Activated T-cell treated with anti-CD3 and anti-CD28 coated beads, Interleukin-2, amount 50 U/mL, for 4 hours (primary cell): ENCODE measurements around the gene HS2ST1. TPM values are rescaled to one million over a fixed set of nuclear protein-coding genes. Genes with fewer than 3 reads are reported as not detected.
"Not testable (repeated sequence)": the region's sequence is repeated elsewhere in the genome, so short reads cannot be mapped to it uniquely, and the experiment has no call there.

ENCODE experiments used
- ATAC-seq, 2 donors: fragments of 200-7000 bp; cut with Tn5 transposase; one replicate each; pipeline ENCODE4 v1.10.0; 2021
- DNase-seq: peaks from one replicate; pipeline ENCODE4 v3.0.0-alpha.2; 2020
- H3K27me3 Mint-ChIP-seq: one replicate; pipeline ENCODE4 v1.8.0; 2021; ENCODE audit warnings: low read depth, mixed read lengths
- H3K36me3 Mint-ChIP-seq: one replicate; pipeline ENCODE4 v1.8.0; 2022; ENCODE audit warnings: mixed read lengths; ENCODE audit not compliant: insufficient read depth
- H3K4me1 Mint-ChIP-seq: one replicate; pipeline ENCODE4 v1.8.0; 2021; ENCODE audit warnings: low read depth, mixed read lengths
- H3K4me3 Mint-ChIP-seq: one replicate; pipeline ENCODE4 v1.8.0; 2021; ENCODE audit warnings: mild to moderate bottlenecking, moderate library complexity, mixed read lengths
- H3K9me3 Mint-ChIP-seq: one replicate; pipeline ENCODE4 v1.8.0; 2021; ENCODE audit warnings: mixed read lengths
- total RNA-seq, 3 donors: library from RNA; stranded (reverse); gene quantifications; one replicate each; pipeline ENCODE4 v1.2.1, GENCODE V29; 2021

Gene HS2ST1
- total RNA-seq, 3 donors from 2014 or later: 15.0 to 18.0 (median 16.3) TPM

- H3K36me3 Mint-ChIP-seq: no peaks in the 10 kb centered on the region
- no peaks in the 10 kb centered on the region for H3K27me3 Mint-ChIP-seq
- peaks cover 6% of the 10 kb centered on the region for H3K4me1 Mint-ChIP-seq
- ATAC-seq (no peak), DNase-seq (no peak)
- H3K4me3 Mint-ChIP-seq: no peak overlapping the region
- no peaks in the 10 kb centered on the region for H3K9me3 Mint-ChIP-seq
These were observed 25.0 kb downstream of the HS2ST1 start for GRCh38 chr1:86939406-86939805.

DNA sequence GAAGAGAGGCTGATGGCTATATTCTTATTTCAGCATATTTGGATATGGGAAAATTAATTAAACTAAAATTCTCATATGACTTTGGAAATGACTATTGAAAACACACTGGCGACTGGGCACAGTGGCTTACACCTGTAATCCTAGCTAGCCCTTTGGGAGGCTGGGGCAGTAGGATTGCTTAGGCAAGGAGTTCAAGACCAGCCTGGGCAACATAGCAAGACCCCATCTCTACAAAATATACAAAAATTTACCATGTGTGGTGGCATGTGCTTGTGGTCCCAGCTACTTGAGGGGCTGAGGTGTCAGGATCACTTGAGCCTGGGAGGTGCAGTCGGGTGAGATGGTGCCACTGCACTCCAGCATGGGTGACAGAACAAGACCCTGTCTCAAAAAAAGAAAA is 26.2 kb downstream of the HS2ST1 start:
- H3K27me3 Mint-ChIP-seq: no peaks in the 10 kb centered on the region
- H3K4me1 Mint-ChIP-seq: peaks cover 6% of the 10 kb centered on the region
- ATAC-seq (no peak), DNase-seq (no peak)
- no peak overlapping the region for H3K4me3 Mint-ChIP-seq
- no peaks in the 10 kb centered on the region for H3K9me3 Mint-ChIP-seq
- H3K36me3 Mint-ChIP-seq: no peaks in the 10 kb centered on the region

- no peaks in the 10 kb centered on the region for H3K27me3 Mint-ChIP-seq
- peaks cover 6% of the 10 kb centered on the region for H3K4me1 Mint-ChIP-seq
- no peaks in the 10 kb centered on the region for H3K36me3 Mint-ChIP-seq
- H3K9me3 Mint-ChIP-seq: no peaks in the 10 kb centered on the region
- no peak overlapping the region for H3K4me3 Mint-ChIP-seq
- DNase-seq: no peak
- no peak for ATAC-seq
These were observed 27.6 kb downstream of the HS2ST1 start for GRCh38 chr1:86942042-86942441.

GRCh38 chr1:86942743-86943142 is 28.3 kb downstream of the HS2ST1 start:
- Mint-ChIP-seq H3K4me3 (no peak overlapping the region), H3K36me3 (no peaks in the 10 kb centered on the region), H3K4me1 (peaks cover 6% of the 10 kb centered on the region), H3K9me3 (no peaks in the 10 kb centered on the region), H3K27me3 (no peaks in the 10 kb centered on the region)
- no peak for ATAC-seq
- no peak for DNase-seq

DNA sequence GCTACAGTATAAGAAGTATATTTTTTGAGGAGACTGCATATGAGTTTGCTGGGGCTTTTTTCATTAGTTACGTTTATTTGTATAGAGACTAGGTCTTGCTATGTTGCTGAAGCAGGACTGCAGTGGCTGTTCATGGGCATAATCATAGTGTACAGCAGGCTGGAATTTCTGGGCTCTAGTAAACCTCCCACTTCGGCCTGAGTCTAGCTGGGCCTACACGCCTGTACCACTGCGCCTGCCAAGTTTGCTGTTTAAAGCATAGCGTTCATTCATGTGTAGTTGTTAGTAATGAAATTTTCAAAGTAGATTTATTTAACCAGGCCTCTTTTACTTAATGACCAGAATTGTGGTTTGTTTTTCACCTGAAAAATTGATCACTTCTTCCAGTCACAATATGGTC is 33.8 kb downstream of the HS2ST1 start:
- no peaks in the 10 kb centered on the region for H3K36me3 Mint-ChIP-seq
- no peaks in the 10 kb centered on the region for H3K9me3 Mint-ChIP-seq
- no peak for ATAC-seq
- H3K27me3 Mint-ChIP-seq: no peaks in the 10 kb centered on the region
- no peaks in the 10 kb centered on the region for H3K4me1 Mint-ChIP-seq
- no peak overlapping the region for H3K4me3 Mint-ChIP-seq
- DNase-seq: no peak

- DNase-seq (no peak), ATAC-seq (no peak)
- peaks cover 3% of the 10 kb centered on the region for H3K4me1 Mint-ChIP-seq
- H3K4me3 Mint-ChIP-seq: no peak overlapping the region
- no peaks in the 10 kb centered on the region for H3K27me3 Mint-ChIP-seq
- H3K9me3 Mint-ChIP-seq: no peaks in the 10 kb centered on the region
- no peaks in the 10 kb centered on the region for H3K36me3 Mint-ChIP-seq
These were observed 36.4 kb downstream of the HS2ST1 start for GRCh38 chr1:86950712-86951419.

GRCh38 chr1:86951430-86951829 is 37.0 kb downstream of the HS2ST1 start:
- DNase-seq (no peak), ATAC-seq (no peak)
- Mint-ChIP-seq H3K36me3 (no peaks in the 10 kb centered on the region), H3K4me3 (no peak overlapping the region), H3K9me3 (no peaks in the 10 kb centered on the region), H3K27me3 (no peaks in the 10 kb centered on the region), H3K4me1 (peaks cover 3% of the 10 kb centered on the region)

DNA sequence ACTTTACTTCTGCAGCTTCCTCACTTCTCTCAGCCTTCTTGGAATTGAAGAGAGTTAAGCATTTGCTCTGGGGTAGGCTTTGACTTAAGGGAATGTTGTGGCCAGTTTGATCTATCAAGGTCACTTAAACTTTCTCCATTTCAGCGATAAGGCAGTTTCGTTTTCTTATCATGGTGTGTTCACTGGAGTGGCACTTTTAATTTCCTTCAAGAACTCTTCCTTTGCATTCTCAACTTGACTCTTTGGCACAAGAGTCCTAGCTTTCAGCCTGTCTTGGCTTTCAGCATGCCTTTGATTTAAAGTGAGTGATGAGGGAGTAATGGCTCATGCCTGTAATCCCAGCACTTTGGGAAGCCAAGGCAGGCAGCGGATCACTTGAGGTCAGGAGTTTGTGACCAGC is 38.7 kb downstream of the HS2ST1 start:
- Mint-ChIP-seq H3K27me3 (no peaks in the 10 kb centered on the region), H3K9me3 (no peaks in the 10 kb centered on the region), H3K4me1 (peaks cover 3% of the 10 kb centered on the region), H3K36me3 (peaks cover 1% of the 10 kb centered on the region), H3K4me3 (no peak overlapping the region)
- no peak for ATAC-seq
- DNase-seq: no peak

GRCh38 chr1:86955678-86956077 is 41.2 kb downstream of the HS2ST1 start:
- ATAC-seq (no peak), DNase-seq (no peak)
- peaks cover 5% of the 10 kb centered on the region for H3K36me3 Mint-ChIP-seq
- H3K4me3 Mint-ChIP-seq: no peak overlapping the region
- peaks cover 3% of the 10 kb centered on the region for H3K4me1 Mint-ChIP-seq
- H3K9me3 Mint-ChIP-seq: no peaks in the 10 kb centered on the region
- H3K27me3 Mint-ChIP-seq: no peaks in the 10 kb centered on the region

GRCh38 chr1:86956221-86956620 is 41.8 kb downstream of the HS2ST1 start:
- no peak for ATAC-seq
- Mint-ChIP-seq H3K4me3 (no peak overlapping the region), H3K9me3 (no peaks in the 10 kb centered on the region), H3K27me3 (no peaks in the 10 kb centered on the region), H3K4me1 (peaks cover 3% of the 10 kb centered on the region), H3K36me3 (peaks cover 5% of the 10 kb centered on the region)
- DNase-seq: no peak

- Mint-ChIP-seq H3K9me3 (no peaks in the 10 kb centered on the region), H3K4me1 (peaks cover 3% of the 10 kb centered on the region), H3K4me3 (no peak overlapping the region), H3K36me3 (peaks cover 5% of the 10 kb centered on the region), H3K27me3 (no peaks in the 10 kb centered on the region)
- no peak for ATAC-seq
- no peak for DNase-seq
These were observed 42.8 kb downstream of the HS2ST1 start for GRCh38 chr1:86957221-86957620.

DNA sequence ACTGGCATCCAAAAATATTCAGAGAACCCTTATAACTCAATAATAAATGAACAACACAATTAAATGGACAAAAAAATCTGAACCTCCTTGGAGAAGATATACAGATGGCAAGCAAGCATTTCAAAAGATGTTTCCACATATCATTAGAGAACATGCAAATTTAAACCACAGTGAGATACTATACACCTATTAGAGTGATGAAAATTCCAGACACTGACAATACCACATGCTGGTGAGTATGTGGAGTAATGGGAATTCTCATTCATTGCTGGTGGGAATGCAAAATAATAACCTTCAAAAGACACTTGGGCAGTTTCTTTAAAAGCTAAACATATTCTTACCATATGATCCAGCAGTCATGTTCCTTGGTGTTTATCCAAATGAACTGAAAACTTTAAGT is 46.1 kb downstream of the HS2ST1 start:
- no peaks in the 10 kb centered on the region for H3K9me3 Mint-ChIP-seq
- no peak overlapping the region for H3K4me3 Mint-ChIP-seq
- ATAC-seq (no peak), DNase-seq (no peak)
- H3K36me3 Mint-ChIP-seq: peaks cover 7% of the 10 kb centered on the region
- no peaks in the 10 kb centered on the region for H3K27me3 Mint-ChIP-seq
- H3K4me1 Mint-ChIP-seq: no peaks in the 10 kb centered on the region

GRCh38 chr1:86963841-86964240 is 49.4 kb downstream of the HS2ST1 start:
- not testable (repeated sequence) for H3K9me3 Mint-ChIP-seq, H3K4me1 Mint-ChIP-seq

GRCh38 chr1:86965012-86965826 is 50.8 kb downstream of the HS2ST1 start:
- no peaks in the 10 kb centered on the region for H3K4me1 Mint-ChIP-seq
- H3K27me3 Mint-ChIP-seq: no peaks in the 10 kb centered on the region
- DNase-seq: no peak
- peaks cover 2% of the 10 kb centered on the region for H3K36me3 Mint-ChIP-seq
- H3K4me3 Mint-ChIP-seq: no peak overlapping the region
- ATAC-seq: no peak
- H3K9me3 Mint-ChIP-seq: no peaks in the 10 kb centered on the region

More at GRCh38 chr1:86963841-86964240, 49.4 kb downstream of the HS2ST1 start:
- not testable (repeated sequence) for DNase-seq, ATAC-seq, H3K27me3 Mint-ChIP-seq, H3K36me3 Mint-ChIP-seq, H3K4me3 Mint-ChIP-seq

DNA sequence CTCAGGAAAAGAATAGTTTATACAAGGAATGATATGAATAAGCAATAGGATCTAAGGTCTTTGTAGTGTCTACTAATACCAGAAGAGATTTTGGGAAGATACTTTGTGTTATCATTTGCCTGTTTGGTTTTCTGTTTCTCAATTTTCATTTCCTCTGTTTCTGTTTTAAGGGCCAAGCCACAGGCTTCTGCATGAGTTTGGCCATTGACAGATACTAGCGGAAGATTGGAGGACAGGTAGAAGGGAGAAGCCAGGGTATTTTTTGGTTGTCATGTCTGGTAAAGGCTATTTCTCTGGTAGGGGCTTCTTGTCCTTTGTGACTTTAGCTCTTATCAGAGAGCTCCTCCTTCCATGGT is 51.4 kb downstream of the HS2ST1 start:
- Mint-ChIP-seq H3K4me1 (no peaks in the 10 kb centered on the region), H3K9me3 (no peaks in the 10 kb centered on the region), H3K27me3 (no peaks in the 10 kb centered on the region), H3K4me3 (no peak overlapping the region), H3K36me3 (peaks cover 2% of the 10 kb centered on the region)
- no peak for ATAC-seq
- no peak for DNase-seq
